ENCODE data around the gene CLIP3.
A peak's percentile ranks its signal among the peaks of the same experiment; 100 is the strongest.
"Not testable (repeated sequence)": the region's sequence is repeated elsewhere in the genome, so short reads cannot be mapped to it uniquely, and the experiment has no call there.

CLIP3 gene, protein sequence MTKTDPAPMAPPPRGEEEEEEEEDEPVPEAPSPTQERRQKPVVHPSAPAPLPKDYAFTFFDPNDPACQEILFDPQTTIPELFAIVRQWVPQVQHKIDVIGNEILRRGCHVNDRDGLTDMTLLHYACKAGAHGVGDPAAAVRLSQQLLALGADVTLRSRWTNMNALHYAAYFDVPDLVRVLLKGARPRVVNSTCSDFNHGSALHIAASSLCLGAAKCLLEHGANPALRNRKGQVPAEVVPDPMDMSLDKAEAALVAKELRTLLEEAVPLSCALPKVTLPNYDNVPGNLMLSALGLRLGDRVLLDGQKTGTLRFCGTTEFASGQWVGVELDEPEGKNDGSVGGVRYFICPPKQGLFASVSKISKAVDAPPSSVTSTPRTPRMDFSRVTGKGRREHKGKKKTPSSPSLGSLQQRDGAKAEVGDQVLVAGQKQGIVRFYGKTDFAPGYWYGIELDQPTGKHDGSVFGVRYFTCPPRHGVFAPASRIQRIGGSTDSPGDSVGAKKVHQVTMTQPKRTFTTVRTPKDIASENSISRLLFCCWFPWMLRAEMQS

DNA sequence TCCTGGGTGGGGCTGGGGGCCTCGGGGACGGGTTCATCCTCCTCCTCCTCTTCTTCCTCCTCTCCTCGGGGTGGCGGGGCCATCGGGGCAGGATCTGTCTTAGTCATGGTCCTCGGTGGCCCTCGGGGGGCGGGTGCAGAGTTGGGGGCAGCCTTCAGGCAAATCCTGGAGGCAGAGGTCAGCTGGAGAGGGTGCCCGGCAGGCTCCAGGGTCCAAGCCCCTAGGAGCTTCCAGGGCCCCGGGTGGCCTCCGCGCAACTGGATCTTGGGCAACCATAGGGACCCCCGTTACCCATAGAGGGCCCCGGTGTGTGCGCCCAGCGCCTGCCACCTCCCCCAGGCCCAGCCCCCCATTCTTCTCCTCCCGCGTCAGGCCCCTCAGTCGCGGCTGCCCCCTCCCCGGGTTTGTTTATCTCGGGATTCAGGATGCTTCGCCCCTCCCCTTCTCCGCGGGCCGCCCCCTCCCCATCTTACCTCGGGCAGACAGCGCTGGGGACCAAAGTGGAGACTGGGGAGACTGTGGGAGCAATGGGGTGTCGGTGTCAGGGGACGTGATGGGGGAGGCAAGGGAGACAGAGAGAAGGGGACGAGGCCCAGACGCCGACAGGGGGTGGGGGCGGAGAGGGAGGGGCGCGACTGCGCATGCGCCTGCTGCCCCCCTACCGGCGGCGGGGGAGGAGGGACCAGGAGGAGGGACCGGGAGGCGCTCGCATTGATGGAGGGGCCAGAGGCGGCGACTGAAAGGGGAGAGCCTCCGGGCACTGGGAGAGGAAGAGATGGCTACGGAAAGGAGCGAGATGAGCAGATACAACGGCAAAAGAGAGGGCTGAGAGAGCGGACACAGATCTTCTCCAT, at the start of gene CLIP3:
Gene CLIP3 (minus strand): TSS at position 623 of the 854 bp plus-strand sequence. CDS start 516 bp downstream, at position 107.
- FAIRE-seq: no peak

DNA sequence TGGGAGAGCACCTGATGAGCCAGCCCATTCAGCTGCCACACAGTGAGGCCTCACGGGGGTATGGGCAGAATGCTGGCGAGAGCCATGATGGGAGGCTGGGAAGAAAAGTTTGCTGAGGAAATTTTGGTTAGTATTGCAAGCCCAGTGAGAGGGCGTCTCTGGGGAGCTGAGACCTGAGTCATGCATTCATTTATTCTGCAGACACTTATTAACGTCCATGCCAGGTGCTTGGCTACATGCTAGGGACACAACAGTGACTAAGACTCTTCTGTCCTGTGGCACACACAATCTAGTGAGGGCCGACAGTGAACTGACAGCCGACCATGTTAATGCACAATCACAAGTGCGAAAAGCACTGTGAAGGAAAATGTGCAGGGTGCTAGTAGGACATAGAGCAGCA, 49.2 kb upstream of the CLIP3 start:
- FAIRE-seq: no peak

DNA sequence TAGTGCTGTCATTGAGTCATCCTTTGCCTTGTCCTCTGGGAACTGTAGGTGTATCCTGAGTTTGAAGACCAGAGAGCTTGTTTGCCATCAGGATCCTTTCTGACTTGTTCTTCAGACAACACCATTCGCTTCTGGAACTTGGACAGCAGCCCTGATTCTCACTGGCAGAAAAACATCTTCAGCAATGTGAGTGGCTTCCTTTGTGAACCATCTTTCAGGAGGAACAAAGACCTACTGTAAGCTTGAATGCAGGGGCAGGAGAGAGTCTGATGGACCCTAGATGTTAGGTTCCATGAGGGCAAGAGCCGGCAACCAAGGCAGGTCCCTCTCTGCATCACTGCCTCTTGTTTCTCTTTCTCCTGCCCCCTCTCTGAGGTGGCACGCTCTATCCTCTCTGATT, 48.7 kb upstream of the CLIP3 start:
- FAIRE-seq: no peak

DNA sequence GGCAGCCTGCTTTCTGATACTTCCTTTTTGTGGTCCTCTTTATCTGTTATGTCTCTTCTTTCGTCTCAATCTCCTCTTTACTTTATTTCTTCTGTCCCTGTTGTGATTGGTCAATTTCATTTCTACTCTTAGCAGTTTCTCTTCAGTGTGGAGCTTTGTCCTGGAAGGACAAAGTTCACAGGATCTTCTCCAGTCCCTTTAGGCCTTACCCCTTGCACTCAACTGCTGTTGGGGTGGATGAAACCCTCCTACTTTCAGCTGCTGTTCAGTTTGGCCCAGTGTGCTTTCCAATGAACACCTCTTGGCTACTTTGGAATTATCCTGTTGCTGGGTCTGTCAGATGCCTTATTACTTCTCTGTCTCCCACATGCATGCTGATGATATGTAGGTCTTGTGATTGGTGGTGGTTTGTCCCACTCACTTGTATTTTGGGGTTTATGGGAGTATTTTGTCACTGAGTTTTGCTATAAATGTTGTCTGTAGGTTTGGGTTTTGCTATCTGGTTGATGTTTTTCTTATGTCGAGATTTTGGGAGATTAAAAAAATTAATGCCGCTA, 46.8 kb upstream of the CLIP3 start:
- no peak for FAIRE-seq

DNA sequence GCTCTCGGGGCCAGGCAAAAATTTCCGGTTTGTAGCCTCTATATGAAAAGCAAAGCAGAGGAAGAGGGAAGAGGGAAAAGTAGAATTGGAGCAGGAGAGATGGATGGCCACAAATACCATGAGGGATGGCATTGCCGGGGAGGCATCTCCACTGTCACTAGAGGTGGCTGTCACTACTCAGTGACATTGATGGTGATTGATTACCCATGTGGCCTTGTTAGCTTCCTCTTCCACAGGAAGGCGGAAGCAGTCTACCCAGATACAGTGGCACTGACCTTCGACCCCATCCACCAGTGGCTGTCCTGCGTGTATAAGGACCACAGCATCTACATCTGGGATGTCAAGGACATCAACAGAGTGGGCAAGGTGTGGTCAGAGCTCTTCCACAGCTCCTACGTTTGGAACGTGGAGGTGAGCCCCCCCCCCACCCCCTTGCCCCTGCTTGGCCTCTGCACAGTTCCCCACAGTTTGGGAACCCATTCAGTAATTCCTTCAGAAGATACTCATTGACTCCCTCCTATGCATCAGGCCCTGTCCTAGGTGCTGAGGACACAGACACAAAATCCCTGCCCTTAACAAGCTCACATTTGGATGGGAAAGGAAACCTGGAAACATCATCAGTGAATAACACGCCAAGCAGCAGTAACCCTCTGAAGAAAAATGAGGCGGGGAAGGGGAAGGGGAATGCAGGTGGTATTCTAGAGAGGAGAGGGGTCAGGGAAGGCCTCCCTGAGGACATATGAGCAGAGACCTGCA, 40.6 kb upstream of the CLIP3 start:
- FAIRE-seq: no peak

DNA sequence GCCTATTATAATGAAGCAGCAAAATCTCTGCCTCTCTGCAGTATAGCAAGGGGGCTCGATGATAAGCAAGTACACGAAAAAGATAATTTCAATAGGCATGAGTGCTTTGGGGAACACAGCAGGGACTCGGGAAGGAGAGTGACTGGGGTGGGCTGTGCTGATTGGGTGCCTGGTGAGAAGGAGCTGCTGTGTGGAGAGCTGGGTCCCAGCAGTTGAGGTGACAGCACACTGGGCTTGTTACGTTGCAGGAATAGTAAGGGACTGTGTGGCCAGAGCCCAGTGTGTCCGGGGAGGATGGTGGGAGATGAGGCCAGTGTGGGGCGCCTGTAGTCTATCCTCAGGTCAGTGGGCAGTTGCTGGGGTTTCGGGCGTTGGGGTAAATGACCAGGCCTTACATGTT, 39.4 kb upstream of the CLIP3 start:
- FAIRE-seq: no peak

DNA sequence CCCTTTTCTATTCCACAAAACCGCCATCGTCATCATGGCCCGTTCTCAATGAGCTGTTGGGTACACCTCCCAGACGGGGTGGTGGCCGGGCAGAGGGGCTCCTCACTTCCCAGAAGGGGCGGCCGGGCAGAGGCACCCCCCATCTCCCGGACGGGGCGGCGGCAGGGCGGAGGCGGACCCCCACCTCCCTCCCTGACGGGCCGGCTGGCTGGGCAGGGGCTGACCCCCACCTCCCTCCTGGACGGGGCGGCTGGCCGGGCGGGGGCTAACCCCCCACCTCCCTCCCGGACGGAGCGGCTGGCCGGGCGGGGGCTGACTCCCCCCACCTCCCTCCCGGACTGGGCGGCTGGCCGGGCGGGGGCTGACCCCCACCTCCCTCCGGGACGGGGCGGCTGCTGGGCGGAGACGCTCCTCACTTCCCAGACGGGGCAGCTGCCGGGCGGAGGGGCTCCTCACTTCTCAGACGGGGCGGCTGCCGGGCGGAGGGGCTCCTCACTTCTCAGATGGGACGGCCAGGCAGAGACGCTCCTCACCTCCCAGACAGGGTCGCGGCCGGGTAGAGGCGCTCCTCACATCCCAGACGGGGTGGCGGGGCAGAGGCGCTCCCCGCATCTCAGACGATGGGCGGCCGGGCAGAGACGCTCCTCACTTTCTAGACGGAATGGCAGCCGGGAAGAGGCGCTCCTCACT, 36.3 kb upstream of the CLIP3 start:
- FAIRE-seq: not testable (repeated sequence)

DNA sequence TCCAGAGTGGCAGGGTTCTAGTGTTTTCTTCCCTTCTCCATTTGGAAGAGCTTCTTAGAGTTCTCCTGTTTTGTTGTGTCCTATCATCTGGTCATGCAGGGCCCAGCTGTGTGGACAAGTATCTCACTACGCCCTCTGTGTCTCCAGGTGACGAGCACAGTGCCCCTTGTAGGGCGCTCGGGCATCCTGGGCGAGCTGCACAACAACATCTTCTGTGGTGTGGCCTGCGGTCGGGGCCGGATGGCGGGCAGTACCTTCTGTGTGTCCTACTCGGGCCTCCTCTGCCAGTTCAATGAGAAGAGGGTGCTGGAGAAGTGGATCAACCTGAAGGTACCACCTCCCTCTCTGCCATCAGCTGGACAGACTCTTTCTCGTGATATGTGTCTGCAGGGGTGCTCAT, 35.0 kb upstream of the CLIP3 start:
- no peak for FAIRE-seq

DNA sequence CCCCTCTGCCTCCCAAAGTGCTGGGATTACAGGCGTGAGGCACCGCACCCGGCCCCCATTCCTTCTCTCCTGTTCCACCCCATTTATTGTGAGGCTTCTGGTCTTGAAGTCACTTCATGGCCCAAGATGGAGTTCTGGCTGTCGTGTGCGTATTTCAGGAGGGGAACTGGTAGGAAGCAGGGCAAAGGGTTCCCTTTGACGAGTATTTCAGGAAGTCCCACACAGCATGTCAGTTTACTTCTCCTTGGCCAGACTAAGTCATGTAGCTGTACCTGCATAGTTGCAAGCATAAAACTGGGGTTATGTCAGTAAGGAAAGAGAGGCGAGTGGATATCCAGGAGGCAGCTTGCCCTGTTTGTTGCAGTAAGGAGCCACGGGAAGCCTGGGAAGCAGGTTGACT, 32.2 kb upstream of the CLIP3 start:
- no peak for FAIRE-seq

DNA sequence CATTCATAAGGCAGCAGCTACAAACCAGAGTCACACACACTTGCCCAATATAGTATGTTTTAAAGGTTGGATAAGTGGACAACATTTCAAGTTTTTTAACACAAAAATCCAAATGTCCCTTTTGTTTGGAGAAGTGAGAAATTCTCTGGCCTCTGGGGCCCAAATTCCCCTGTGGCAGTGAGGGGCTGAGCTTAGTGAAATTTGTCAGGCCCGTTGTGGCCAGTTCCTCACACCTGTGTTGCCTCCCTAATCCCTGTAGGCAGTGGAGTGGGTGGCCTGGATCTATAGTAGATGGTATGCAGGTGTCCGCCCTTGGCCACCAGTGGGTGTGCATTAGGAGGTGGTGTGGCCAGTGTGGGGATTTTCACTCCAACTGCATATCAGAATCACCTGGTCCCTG, 28.7 kb upstream of the CLIP3 start:
- FAIRE-seq: no peak

DNA sequence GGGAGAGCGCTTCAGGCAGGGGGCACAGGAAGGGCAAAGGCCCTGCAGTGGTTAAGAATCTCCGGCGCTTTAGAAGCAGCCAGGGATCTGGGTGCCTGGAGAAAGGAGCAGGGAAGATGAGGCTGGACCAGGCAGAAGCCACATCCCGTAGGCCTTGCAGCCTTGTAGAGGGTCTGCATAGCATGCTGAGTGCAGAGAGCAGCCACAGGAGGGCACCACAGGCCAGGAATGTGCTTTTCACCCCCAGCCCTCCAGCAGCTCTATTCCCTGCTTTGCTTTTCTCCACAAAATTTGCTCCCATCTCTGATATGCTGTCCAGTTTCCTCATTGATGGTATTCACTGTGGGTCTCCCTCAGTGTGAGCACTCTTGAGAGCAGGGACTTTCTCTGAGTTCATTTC, 27.8 kb upstream of the CLIP3 start:
- no peak for FAIRE-seq

DNA sequence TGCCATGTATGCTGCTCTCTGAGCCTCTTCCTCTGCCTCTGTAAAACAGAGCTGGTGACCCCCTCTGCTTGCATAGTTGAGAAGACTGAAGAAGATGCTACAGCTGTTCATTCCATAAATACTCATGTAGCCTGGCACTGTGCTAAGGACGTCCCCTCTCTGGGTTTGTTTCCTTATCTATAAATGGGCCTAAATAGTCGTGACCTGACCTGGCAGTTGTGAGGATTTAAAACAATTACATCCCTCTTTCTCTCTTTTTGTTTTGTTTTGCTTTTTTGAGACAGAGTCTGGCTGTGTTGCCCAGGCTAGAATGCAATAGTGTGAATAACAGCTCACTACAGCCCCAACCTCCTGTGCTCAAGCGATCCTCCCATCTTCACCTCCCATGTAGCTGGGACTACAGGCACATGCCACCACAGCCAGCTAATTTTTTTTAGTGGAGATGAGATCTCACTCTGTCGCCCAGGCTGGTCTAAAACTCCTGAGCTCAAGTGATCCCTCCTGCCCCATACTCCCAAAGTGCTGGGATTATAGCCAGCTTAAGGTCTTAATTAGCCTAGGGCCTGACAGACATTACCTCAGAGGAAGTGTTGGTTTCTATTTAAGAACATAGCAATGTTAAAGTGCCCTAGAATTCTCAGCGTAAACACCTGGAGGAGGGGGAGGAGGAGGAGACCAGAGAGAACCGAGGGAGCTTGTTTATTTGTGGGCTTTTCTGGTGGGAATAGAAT, 26.7 kb upstream of the CLIP3 start:
- no peak for FAIRE-seq

DNA sequence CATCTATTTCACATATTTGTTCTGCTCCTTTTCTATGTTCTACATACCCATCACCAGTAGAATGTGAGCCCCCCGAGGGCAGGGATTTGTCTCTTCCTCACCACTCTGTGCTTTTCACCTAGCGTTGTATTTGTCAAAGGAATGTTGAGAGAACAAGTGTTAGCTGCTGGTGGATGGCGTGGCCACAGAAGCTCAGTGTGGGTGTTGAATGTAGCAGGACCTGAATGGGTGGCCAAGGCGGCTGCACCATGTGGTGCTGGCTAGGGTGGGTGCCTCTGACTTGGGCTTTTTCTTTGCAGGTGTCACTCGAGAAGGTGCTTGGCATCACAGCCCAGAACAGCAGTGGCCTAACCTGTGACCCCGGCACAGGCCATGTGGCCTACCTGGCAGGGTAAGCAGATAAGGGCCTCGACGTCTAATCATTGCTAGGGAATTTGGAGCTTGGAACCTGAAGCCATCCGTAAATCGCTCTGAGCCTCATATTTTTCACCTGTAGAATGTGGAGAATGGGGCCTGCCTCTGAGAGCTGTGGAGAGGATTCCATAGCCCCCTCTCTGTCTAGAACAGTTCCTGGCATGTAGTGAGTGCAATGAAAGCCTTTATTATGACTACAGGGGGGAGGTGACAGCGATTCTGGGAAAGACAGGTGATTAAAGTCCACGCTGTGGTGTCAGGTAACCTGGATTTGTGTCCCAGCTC, 26.0 kb upstream of the CLIP3 start:
- no peak for FAIRE-seq

DNA sequence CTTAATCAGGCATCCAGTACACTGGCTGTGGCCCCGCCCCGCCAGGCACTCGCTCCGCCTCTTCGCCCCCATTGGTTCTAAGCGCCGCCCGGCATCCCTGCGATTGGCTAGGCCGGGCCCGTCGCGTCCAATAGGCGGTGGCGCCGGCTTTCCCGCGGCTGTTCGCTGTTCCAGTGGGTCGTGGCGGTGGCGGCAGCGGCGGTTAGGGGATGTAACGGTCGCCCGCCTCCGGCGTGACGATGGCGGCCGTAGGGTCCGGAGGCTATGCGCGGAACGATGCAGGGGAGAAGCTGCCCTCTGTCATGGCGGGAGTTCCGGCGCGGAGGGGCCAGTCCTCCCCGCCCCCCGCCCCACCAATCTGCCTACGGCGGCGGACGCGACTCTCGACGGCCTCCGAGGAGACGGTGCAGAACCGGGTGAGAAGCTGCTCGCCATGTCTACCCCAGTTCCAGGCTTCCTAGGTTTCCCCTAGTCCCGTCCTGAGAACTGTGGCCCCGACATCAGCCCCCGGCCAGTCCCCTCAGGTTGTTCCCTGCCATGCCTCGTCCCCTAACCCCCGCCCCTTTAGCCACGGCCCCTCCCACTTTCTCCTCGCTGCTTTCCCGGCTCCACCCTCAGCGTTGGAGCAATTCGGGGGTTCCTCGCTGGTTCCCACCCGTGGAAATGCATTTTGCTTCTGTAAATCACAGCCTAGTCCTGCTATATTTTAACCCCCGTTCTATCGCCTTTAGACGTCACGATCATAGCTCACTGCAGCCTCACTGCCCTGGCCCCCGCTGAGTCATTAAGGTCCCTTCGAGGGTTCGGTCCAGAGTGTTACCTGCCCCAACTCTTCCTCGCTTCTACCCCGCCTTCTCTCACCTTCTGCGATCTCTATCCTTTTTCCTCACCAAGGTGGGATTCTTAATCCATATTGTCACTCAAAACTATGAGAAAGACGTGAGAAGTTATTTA, 22.3 kb upstream of the CLIP3 start, which contains the start of gene WDR62:
Gene WDR62 (plus strand): TSS at position 165 of the 954 bp plus-strand sequence. CDS start 75 bp downstream, at position 240.
- FAIRE-seq: no peak

DNA sequence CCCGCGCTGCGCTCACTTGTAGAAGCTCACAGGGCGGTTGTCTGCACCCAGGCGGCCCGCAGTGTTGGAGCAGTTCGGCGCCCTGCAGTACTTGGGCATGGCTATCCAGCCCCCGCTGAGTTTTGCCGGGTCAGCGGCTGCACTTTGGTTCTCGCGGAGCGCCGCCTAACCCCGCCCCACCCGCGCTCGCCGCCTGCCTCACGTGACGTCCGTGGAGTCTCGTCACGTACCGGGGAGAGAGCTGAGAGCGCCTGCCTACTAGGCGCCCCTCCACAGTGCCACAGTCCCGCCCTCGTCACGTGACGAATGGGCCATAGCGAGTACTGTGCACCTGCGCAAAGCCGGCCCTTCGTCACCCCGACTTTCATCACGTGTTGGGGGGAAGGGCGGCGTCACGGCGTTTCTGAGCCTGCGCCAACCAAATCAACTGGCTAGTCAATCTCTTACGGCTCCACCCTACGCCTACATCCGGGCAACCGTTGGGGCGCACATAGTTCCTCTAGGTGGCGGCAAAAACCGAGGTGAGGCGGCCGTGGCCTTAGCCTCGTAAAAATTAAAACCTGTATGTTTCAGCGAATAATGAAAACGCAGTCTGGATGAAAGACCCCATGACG, 21.6 kb upstream of the CLIP3 start, which contains the start of gene THAP8:
Gene THAP8 (minus strand): TSS at position 167 of the 614 bp plus-strand sequence. CDS start 68 bp downstream, at position 99.
- FAIRE-seq: peak; percentile 96

DNA sequence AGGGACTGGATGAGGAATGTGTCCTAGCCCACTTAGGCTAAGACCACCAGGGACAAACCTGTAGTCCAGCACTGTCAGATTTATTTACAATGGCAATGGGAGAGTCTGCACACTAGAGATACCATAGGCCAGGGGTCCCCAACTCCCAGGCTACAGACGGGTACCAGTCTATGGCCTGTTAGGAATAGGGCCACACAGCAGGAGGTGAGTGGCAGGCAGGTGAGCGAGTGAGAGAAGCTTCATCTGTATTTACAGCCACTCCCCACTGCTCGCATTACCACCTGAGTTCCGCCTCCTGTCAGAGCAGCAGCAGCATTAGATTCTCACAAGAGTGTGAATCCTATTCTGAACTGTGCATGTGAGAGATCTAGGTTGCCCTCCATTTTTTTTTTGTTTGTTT, 19.0 kb upstream of the CLIP3 start:
- no peak for FAIRE-seq

DNA sequence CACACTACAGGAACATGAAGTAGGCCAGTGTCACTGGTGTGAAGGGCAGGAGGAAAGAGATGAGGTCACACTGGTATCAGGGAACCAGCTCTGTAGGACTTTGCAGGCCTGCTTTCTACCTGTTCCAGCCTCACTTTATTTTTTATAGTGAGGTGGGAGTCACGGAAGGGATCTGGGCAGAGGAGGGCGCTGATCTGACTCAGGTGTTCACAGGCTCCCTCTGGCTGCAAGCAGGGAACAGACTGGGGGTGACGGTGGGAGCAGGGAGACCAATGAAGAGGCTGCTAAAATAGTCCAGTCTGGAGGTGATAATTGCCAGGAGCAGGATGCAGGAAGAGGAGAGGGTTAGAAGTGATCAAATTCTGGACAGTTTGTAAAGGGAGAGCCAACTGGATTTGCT, 18.6 kb upstream of the CLIP3 start:
- no peak for FAIRE-seq

DNA sequence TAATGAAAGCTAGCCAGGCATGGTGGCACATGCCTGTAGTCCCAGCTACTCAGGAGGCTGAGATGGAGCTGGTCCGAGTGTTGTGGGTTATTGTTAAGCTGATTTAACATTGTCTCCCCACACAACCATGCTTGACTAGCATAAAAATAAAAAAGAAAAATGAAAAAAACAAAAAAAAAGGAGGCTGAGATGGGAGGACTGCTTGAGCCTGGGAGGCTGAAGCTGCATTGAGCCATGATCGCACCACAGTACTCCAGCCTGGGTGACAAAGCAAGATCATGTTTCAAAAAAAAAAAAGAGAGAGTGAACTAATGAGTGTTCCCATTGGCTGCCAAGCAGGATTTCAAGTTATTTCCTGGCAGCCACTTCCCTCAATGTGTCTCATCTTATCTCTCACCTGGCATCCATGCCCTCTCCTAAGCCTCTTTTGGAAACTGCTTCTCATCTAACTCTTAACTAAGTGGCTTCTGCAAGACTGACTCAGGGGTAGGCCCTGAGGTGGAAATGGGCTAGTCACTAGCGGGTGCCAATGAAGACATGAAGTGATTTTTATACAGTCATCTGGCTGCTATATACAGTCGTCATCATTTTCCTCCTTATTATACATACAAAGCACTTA, 16.5 kb upstream of the CLIP3 start:
- no peak for FAIRE-seq
